Stomach (tissue), 9 donors: Measurements from ENCODE around the gene INPP4B. TPM values are rescaled to one million over a fixed set of nuclear protein-coding genes. Genes with fewer than 3 reads are reported as not detected.

Source experiments
- DNase-seq, 2 donors: peaks; one replicate each; pipeline versions ENCODE4 v3.0.0 to v3.0.0-alpha.2; 2013 to 2019
- H3K27ac ChIP-seq, 5 donors: fragments of 200-600 bp in 4 of 5; sonication (generic) in 4 of 5; one replicate each; pipeline ENCODE4 v1.5.1; 2013 to 2019; ENCODE audit warnings: mild to moderate bottlenecking in 1 of 5, moderate library complexity in 1 of 5
- H3K27me3 ChIP-seq, 3 donors: fragments of 200-600 bp; sonication (generic); one replicate each; pipeline ENCODE4 v1.5.1; 2017 to 2019; ENCODE audit warnings: mixed run types in 1 of 3
- H3K36me3 ChIP-seq, 4 donors: fragments of 200-600 bp; sonication (generic); 1 replicate in 3 of 4; 2 replicates in 1 of 4; pipeline ENCODE4 v1.5.1; 2016 to 2019
- H3K4me1 ChIP-seq, 4 donors: fragments of 200-600 bp; sonication (generic); one replicate each; pipeline ENCODE4 v1.5.1; 2016 to 2019
- H3K4me3 ChIP-seq, 4 donors: fragments of 200-600 bp; sonication (generic) in 3 of 4; one replicate each; pipeline ENCODE4 v1.5.1; 2016 to 2019; ENCODE audit warnings: mild to moderate bottlenecking in 1 of 4
- H3K9me3 ChIP-seq, 4 donors: fragments of 200-600 bp; sonication (generic); one replicate each; pipeline ENCODE4 v1.5.1; 2016 to 2019
- CTCF ChIP-seq, 7 experiments: fragments of 450-650 bp in 4 of 7; fragments of 200-600 bp in 3 of 7; sonication (generic) in 3 of 7; IDR thresholded peaks; one replicate each; pipeline ENCODE4 v1.5.1; 2016 to 2019; ENCODE audit warnings: antibody characterized with exemption in 7 of 7, control low read depth in 2 of 7, mild to moderate bottlenecking in 1 of 7
- EP300 ChIP-seq: sonication (generic); formaldehyde crosslinking; IDR thresholded peaks from one replicate; pipeline ENCODE4 v1.6.1; 2017; ENCODE audit warnings: antibody characterized with exemption
- POLR2A ChIP-seq, 4 donors: fragments of 450-650 bp; IDR thresholded peaks; one replicate each; pipeline ENCODE4 v1.6.1; 2016; ENCODE audit warnings: antibody characterized with exemption in 4 of 4, control low read depth in 2 of 4, mild to moderate bottlenecking in 1 of 4, moderate library complexity in 1 of 4
- POLR2AphosphoS5 ChIP-seq, 3 donors: sonication (generic); formaldehyde crosslinking; IDR thresholded peaks; one replicate each; pipeline ENCODE4 v1.6.1; 2016; ENCODE audit warnings: antibody characterized with exemption in 3 of 3
- WGBS, 5 donors: extraction: QIAGEN DNeasy Blood & Tissue Kit in 3 of 5; methylation state at CpG; one replicate each; pipeline versions ENCODE4 v1.1.5 to v1.1.7; 2013 to 2018; 5-methylcytosine and 5-hydroxymethylcytosine counted together
- intact Hi-C: fragments of 100-400 bp; cut with DNase I; formaldehyde crosslinking; loops from one replicate; pipeline ENCODE4 v1.15.1; 2023; ENCODE audit warnings: low total_unique reads
- polyA plus RNA-seq, 3 donors: library from polyadenylated mRNA; stranded (reverse); fragments of 200-250 nt; gene quantifications; one replicate each; pipeline ENCODE4 v1.2.3, GENCODE V29; 2013
- total RNA-seq, 5 donors: library from RNA; depleted of rRNA; stranded (reverse); fragments of >200 nt; gene quantifications; one replicate each; pipeline versions ENCODE4 v1.1.0 to v1.2.3, GENCODE V29; 2014 to 2016
- donor health status: healthy with polysubstance abuse.
- donor health status: Bipolar disorder and iron deficiency.
- donor health status: healthy.

Gene INPP4B
- total and polyA plus RNA-seq, 8 donors: 1.4 to 96.9 (median 11.7) TPM

GRCh38 chr4:142352712-142353111, 493.4 kb downstream of the INPP4B start:
- Histone ChIP-seq H3K27me3 (no peaks in the 10 kb centered on the region), H3K36me3 (no peaks in the 10 kb centered on the region), H3K4me1 (peaks cover 23 to 71% (median 49%) of the 10 kb centered on the region in 4 donors), H3K27ac (peak overlapping the region in 2 of 5 donors; percentile 10 to 42), H3K9me3 (no peaks in the 10 kb centered on the region), H3K4me3 (no peak overlapping the region)
- 61 to 68% (median 66%) methylated on average over 4 of the region's 4 CpGs for WGBS, 5 donors
- intact Hi-C loops: no loop called here
- DNase-seq: no peak
- TF ChIP-seq POLR2A (IDR thresholded peaks at IDR 0.05) (no peak), EP300 (no peak), POLR2AphosphoS5 (IDR thresholded peaks at IDR 0.05) (no peak), CTCF (IDR thresholded peaks at IDR 0.05) (no peak)

- no peaks in the 10 kb centered on the region for H3K9me3 ChIP-seq
- H3K27me3 ChIP-seq: no peaks in the 10 kb centered on the region
- TF ChIP-seq CTCF (IDR thresholded peaks at IDR 0.05) (no peak), EP300 (no peak), POLR2A (IDR thresholded peaks at IDR 0.05) (no peak), POLR2AphosphoS5 (IDR thresholded peaks at IDR 0.05) (no peak)
- H3K4me3 ChIP-seq: no peak overlapping the region
- H3K36me3 ChIP-seq: no peaks in the 10 kb centered on the region
- 57 to 85% (median 79%) methylated on average over 4 of the region's 4 CpGs for WGBS, 5 donors
- intact Hi-C loops: no loop called here
- H3K4me1 ChIP-seq: peaks cover 23 to 75% (median 49%) of the 10 kb centered on the region in 4 donors
- peak in 1 of 2 donors; percentile 43 for DNase-seq
- peak overlapping the region in 2 of 5 donors; percentile 4 to 26 for H3K27ac ChIP-seq
Measured at GRCh38 chr4:142351958-142352357, 494.1 kb downstream of the INPP4B start.

- H3K4me1 ChIP-seq: peaks cover 22 to 70% (median 49%) of the 10 kb centered on the region in 4 donors
- TF ChIP-seq EP300 (no peak), POLR2AphosphoS5 (IDR thresholded peaks at IDR 0.05) (peak in 2 of 3 donors; percentile 10 to 38)
- no peak overlapping the region for H3K4me3 ChIP-seq
- H3K27ac ChIP-seq: peak overlapping the region in 1 of 5 donors; percentile 18
- H3K36me3 ChIP-seq: no peaks in the 10 kb centered on the region
- H3K9me3 ChIP-seq: no peaks in the 10 kb centered on the region
- peak in 1 of 2 donors; percentile 79 for DNase-seq
- intact Hi-C loops: no loop called here
- no peaks in the 10 kb centered on the region for H3K27me3 ChIP-seq
Measured at GRCh38 chr4:142350871-142351270, 495.2 kb downstream of the INPP4B start.

GRCh38 chr4:142348613-142349021, 497.5 kb downstream of the INPP4B start:
- intact Hi-C loops: no loop called here
- H3K27ac ChIP-seq: peak overlapping the region in 1 of 5 donors; percentile 0
- WGBS, 5 donors: 28 to 65% (median 31%) methylated on average over 1 of the region's 1 CpG
- H3K4me1 ChIP-seq: peaks cover 13 to 52% (median 35%) of the 10 kb centered on the region in 4 donors
- no peaks in the 10 kb centered on the region for H3K36me3 ChIP-seq
- H3K9me3 ChIP-seq: no peaks in the 10 kb centered on the region
- no peak overlapping the region for H3K4me3 ChIP-seq
- TF ChIP-seq CTCF (IDR thresholded peaks at IDR 0.05) (no peak), EP300 (no peak), POLR2AphosphoS5 (IDR thresholded peaks at IDR 0.05) (no peak), POLR2A (IDR thresholded peaks at IDR 0.05) (no peak)
- H3K27me3 ChIP-seq: no peaks in the 10 kb centered on the region
- DNase-seq: peak in 1 of 2 donors; percentile 41

- intact Hi-C loops: no loop called here
- no peaks in the 10 kb centered on the region for H3K27me3 ChIP-seq
- peaks cover 8 to 39% (median 24%) of the 10 kb centered on the region in 4 donors for H3K4me1 ChIP-seq
- no peak for TF ChIP-seq POLR2AphosphoS5 (IDR thresholded peaks at IDR 0.05)
- TF ChIP-seq EP300: no peak
- no peak for TF ChIP-seq CTCF (IDR thresholded peaks at IDR 0.05)
- peak in 1 of 2 donors; percentile 23 for DNase-seq
- H3K4me3 ChIP-seq: no peak overlapping the region
- no peak overlapping the region for H3K27ac ChIP-seq
- no peaks in the 10 kb centered on the region for H3K9me3 ChIP-seq
- H3K36me3 ChIP-seq: no peaks in the 10 kb centered on the region
Measured at GRCh38 chr4:142347241-142347640, 498.9 kb downstream of the INPP4B start.
